ENCODE measurements around the gene MINAR1.
"Not testable (repeated sequence)": the region's sequence is repeated elsewhere in the genome, so short reads cannot be mapped to it uniquely, and the experiment has no call there.

Gene MINAR1
- total RNA-seq, result 0.58 to 2.8 (median 1.4) reads per million in 3 experiments

GRCh38 chr15:79431636-79432344 lies at the start of gene MINAR1:
Gene MINAR1, plus strand, starts transcription at chr15:79432336. Its CDS starts 23,812 bp downstream, at chr15:79456148.
- DNase-seq, result no peak

GRCh38 chr15:79394231-79394630 lies 37.9 kb upstream of the MINAR1 start:
- no peak for DNase-seq

GRCh38 chr15:79396850-79397249 lies 35.3 kb upstream of the MINAR1 start:
- no peak for DNase-seq

- no peak for DNase-seq
These were observed 34.7 kb upstream of the MINAR1 start for GRCh38 chr15:79397269-79397910.

- DNase-seq, result no peak
These were observed 32.5 kb upstream of the MINAR1 start for GRCh38 chr15:79399606-79400005.

GRCh38 chr15:79400650-79401049 lies 31.5 kb upstream of the MINAR1 start:
- no peak for DNase-seq

GRCh38 chr15:79401301-79401700 lies 30.8 kb upstream of the MINAR1 start:
- no peak for DNase-seq

- no peak for DNase-seq
These were observed 30.0 kb upstream of the MINAR1 start for GRCh38 chr15:79402136-79402535.

GRCh38 chr15:79403501-79403900 lies 28.6 kb upstream of the MINAR1 start:
- no peak for DNase-seq

GRCh38 chr15:79406210-79406609 lies 25.9 kb upstream of the MINAR1 start:
- DNase-seq, result no peak

GRCh38 chr15:79408041-79408440 lies 24.1 kb upstream of the MINAR1 start:
- no peak for DNase-seq

GRCh38 chr15:79410237-79410636 lies 21.9 kb upstream of the MINAR1 start:
- DNase-seq, result no peak

- no peak for DNase-seq
These were observed 20.1 kb upstream of the MINAR1 start for GRCh38 chr15:79412010-79412409.

GRCh38 chr15:79412429-79412828 lies 19.7 kb upstream of the MINAR1 start:
- no peak for DNase-seq

- DNase-seq, result no peak
These were observed 15.3 kb upstream of the MINAR1 start for GRCh38 chr15:79416876-79417275.

- no peak for DNase-seq
These were observed 13.3 kb upstream of the MINAR1 start for GRCh38 chr15:79418693-79419279.

GRCh38 chr15:79425591-79426295 lies 6.4 kb upstream of the MINAR1 start:
- DNase-seq, result no peak

GRCh38 chr15:79426899-79427298 lies 5.2 kb upstream of the MINAR1 start:
- DNase-seq, result not testable (repeated sequence)

- no peak for DNase-seq
These were observed 4.1 kb upstream of the MINAR1 start for GRCh38 chr15:79427781-79428598.

GRCh38 chr15:79430901-79431635 lies 1.1 kb upstream of the MINAR1 start:
- no peak for DNase-seq

GRCh38 chr15:79432345-79433275 lies 474 bp downstream of the MINAR1 start:
- DNase-seq, result no peak
